ENCODE measurements around the gene ITSN1.
"Not testable (repeated sequence)": the region's sequence is repeated elsewhere in the genome, so short reads cannot be mapped to it uniquely, and the experiment has no call there.

ITSN1 gene

GRCh38 chr21:33650929-33651509 lies 8.7 kb downstream of the ITSN1 start:
- DNase-seq (ENCODE audit: low read depth in 2 of 2), result no peak

- no peak for DNase-seq (ENCODE audit: low read depth in 2 of 2)
Measured at GRCh38 chr21:33651965-33652680, 9.8 kb downstream of the ITSN1 start.

- DNase-seq (ENCODE audit: low read depth in 2 of 2), result no peak
Measured at GRCh38 chr21:33654412-33654811, 12.1 kb downstream of the ITSN1 start.

GRCh38 chr21:33655588-33656221 lies 13.4 kb downstream of the ITSN1 start:
- no peak for DNase-seq (ENCODE audit: low read depth in 2 of 2)

- DNase-seq (ENCODE audit: low read depth in 2 of 2), result no peak
Measured at GRCh38 chr21:33657124-33657820, 15.0 kb downstream of the ITSN1 start.

GRCh38 chr21:33658919-33659567 lies 16.7 kb downstream of the ITSN1 start:
- no peak for DNase-seq (ENCODE audit: low read depth in 2 of 2)

- no peak for DNase-seq (ENCODE audit: low read depth in 2 of 2)
Measured at GRCh38 chr21:33659568-33659949, 17.3 kb downstream of the ITSN1 start.

- DNase-seq (ENCODE audit: low read depth in 2 of 2), result no peak
Measured at GRCh38 chr21:33660406-33660805, 18.1 kb downstream of the ITSN1 start.

GRCh38 chr21:33661146-33661545 lies 18.8 kb downstream of the ITSN1 start:
- no peak for DNase-seq (ENCODE audit: low read depth in 2 of 2)

GRCh38 chr21:33662046-33662445 lies 19.7 kb downstream of the ITSN1 start:
- DNase-seq (ENCODE audit: low read depth in 2 of 2), result no peak

- no peak for DNase-seq (ENCODE audit: low read depth in 2 of 2)
Measured at GRCh38 chr21:33663241-33663640, 20.9 kb downstream of the ITSN1 start.

GRCh38 chr21:33664135-33664534 lies 21.8 kb downstream of the ITSN1 start:
- no peak for DNase-seq (ENCODE audit: low read depth in 2 of 2)

GRCh38 chr21:33666153-33666552 lies 23.9 kb downstream of the ITSN1 start:
- DNase-seq (ENCODE audit: low read depth in 2 of 2), result no peak

GRCh38 chr21:33667636-33668035 lies 25.3 kb downstream of the ITSN1 start:
- no peak for DNase-seq (ENCODE audit: low read depth in 2 of 2)

GRCh38 chr21:33668180-33668579 lies 25.9 kb downstream of the ITSN1 start:
- no peak for DNase-seq (ENCODE audit: low read depth in 2 of 2)

GRCh38 chr21:33668620-33669019 lies 26.3 kb downstream of the ITSN1 start:
- no peak for DNase-seq (ENCODE audit: low read depth in 2 of 2)

- no peak for DNase-seq (ENCODE audit: low read depth in 2 of 2)
Measured at GRCh38 chr21:33670076-33670978, 28.0 kb downstream of the ITSN1 start.

GRCh38 chr21:33673473-33673872 lies 31.2 kb downstream of the ITSN1 start:
- no peak for DNase-seq (ENCODE audit: low read depth in 2 of 2)

- no peak for DNase-seq (ENCODE audit: low read depth in 2 of 2)
Measured at GRCh38 chr21:33674226-33674625, 31.9 kb downstream of the ITSN1 start.

- not testable (repeated sequence) for DNase-seq (ENCODE audit: low read depth in 2 of 2)
Measured at GRCh38 chr21:33676666-33677065, 34.4 kb downstream of the ITSN1 start.

GRCh38 chr21:33677450-33677849 lies 35.1 kb downstream of the ITSN1 start:
- DNase-seq (ENCODE audit: low read depth in 2 of 2), result no peak

Data from stimulated activated CD8-positive, alpha-beta memory T cell treated with anti-CD3 and anti-CD28 coated beads, Interleukin-2, amount 100 ng/mL, for 48 hours (primary cell).